ENCODE results near the gene SLC44A5.

SLC44A5 gene

DNA sequence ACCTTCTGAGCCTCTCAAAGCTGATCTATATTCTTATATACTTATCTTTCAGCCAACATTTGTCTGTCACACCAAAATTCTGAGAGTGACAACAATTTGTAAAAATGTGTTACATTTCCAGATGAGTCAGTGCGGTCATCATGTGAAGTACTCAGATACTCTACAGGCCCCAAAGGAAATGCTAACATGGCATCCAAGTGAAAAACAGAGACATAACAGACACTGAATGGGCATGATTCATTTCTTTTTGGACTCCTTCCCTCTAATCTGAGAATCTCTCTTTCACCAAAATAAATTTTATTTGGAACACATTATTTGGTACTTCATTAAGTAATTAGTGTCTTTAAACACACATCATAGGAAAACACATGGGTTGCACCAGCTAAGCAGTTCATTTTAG, 96.6 kb downstream of the SLC44A5 start:
- no peaks in the 10 kb centered on the region for H3K36me3 ChIP-seq (ENCODE audit: insufficient read depth, low read length)
- H2AFZ ChIP-seq (ENCODE audit: low read length) = no peak overlapping the region
- H3K9me3 ChIP-seq (ENCODE audit: low read length) = no peaks in the 10 kb centered on the region
- no peak overlapping the region for H3K4me3 ChIP-seq (ENCODE audit: low read depth, low read length, poor library complexity, severe bottlenecking)
- H4K20me1 ChIP-seq (ENCODE audit: insufficient read depth, low read length) = no peaks in the 10 kb centered on the region
- H3K9ac ChIP-seq (ENCODE audit: low read length) = no peak overlapping the region
- no peaks in the 10 kb centered on the region for H3K27me3 ChIP-seq (ENCODE audit: insufficient read depth, low read length)
- H3K9me2 ChIP-seq (ENCODE audit: low read depth, low read length) = no peaks in the 10 kb centered on the region
- TF ChIP-seq, protein P1, sequence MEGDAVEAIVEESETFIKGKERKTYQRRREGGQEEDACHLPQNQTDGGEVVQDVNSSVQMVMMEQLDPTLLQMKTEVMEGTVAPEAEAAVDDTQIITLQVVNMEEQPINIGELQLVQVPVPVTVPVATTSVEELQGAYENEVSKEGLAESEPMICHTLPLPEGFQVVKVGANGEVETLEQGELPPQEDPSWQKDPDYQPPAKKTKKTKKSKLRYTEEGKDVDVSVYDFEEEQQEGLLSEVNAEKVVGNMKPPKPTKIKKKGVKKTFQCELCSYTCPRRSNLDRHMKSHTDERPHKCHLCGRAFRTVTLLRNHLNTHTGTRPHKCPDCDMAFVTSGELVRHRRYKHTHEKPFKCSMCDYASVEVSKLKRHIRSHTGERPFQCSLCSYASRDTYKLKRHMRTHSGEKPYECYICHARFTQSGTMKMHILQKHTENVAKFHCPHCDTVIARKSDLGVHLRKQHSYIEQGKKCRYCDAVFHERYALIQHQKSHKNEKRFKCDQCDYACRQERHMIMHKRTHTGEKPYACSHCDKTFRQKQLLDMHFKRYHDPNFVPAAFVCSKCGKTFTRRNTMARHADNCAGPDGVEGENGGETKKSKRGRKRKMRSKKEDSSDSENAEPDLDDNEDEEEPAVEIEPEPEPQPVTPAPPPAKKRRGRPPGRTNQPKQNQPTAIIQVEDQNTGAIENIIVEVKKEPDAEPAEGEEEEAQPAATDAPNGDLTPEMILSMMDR (IDR thresholded peaks at IDR 0.05; ENCODE audit: low read length) = no peak
- H3K4me1 ChIP-seq (ENCODE audit: insufficient read depth, low read length, severe bottlenecking) = no peaks in the 10 kb centered on the region
- no peak overlapping the region for H3K27ac ChIP-seq (ENCODE audit: low read depth, low read length, poor library complexity, severe bottlenecking)
- no peaks in the 10 kb centered on the region for H3K79me2 ChIP-seq (ENCODE audit: insufficient read depth, low read length)
- no peaks in the 10 kb centered on the region for H3F3A ChIP-seq (ENCODE audit: insufficient read depth, low read length)
- H3K4me2 ChIP-seq (ENCODE audit: low read length) = no peak overlapping the region

DNA sequence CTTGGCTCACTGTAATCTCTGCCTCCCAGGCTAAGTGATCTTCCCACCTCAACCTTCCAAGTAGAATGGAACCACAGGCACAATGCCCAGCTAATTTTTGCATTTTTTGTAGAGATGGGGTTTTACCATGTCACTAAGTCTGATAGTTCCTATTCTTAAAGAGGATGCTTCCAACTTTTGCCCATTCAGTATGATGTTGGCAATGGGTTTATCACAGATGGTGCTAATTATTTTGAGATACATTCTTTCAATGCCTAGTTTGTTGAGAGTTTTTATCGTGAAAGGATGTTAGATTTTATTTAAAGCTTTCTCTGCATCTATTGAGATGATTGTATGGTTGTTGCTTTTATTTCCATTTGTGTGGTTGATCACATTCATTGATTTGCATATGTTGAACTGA, 103.9 kb downstream of the SLC44A5 start:
- Histone ChIP-seq H3K4me1 (ENCODE audit: insufficient read depth, low read length, severe bottlenecking) (no peaks in the 10 kb centered on the region), H3K79me2 (ENCODE audit: insufficient read depth, low read length) (no peaks in the 10 kb centered on the region), H3K9ac (ENCODE audit: low read length) (no peak overlapping the region), H3K4me3 (ENCODE audit: low read depth, low read length, poor library complexity, severe bottlenecking) (no peak overlapping the region), H3K4me2 (ENCODE audit: low read length) (no peak overlapping the region), H3K36me3 (ENCODE audit: insufficient read depth, low read length) (no peaks in the 10 kb centered on the region), H2AFZ (ENCODE audit: low read length) (no peak overlapping the region), H4K20me1 (ENCODE audit: insufficient read depth, low read length) (no peaks in the 10 kb centered on the region), H3K27ac (ENCODE audit: low read depth, low read length, poor library complexity, severe bottlenecking) (no peak overlapping the region), H3F3A (ENCODE audit: insufficient read depth, low read length) (no peaks in the 10 kb centered on the region), H3K27me3 (ENCODE audit: insufficient read depth, low read length) (no peaks in the 10 kb centered on the region), H3K9me3 (ENCODE audit: low read length) (no peaks in the 10 kb centered on the region), H3K9me2 (ENCODE audit: low read depth, low read length) (no peaks in the 10 kb centered on the region)
- TF ChIP-seq, protein P1 (IDR thresholded peaks at IDR 0.05; ENCODE audit: low read length) = no peak
- no peak for TF ChIP-seq EZH2 (IDR thresholded peaks at IDR 0.05; ENCODE audit: borderline replicate concordance, low read length)

DNA sequence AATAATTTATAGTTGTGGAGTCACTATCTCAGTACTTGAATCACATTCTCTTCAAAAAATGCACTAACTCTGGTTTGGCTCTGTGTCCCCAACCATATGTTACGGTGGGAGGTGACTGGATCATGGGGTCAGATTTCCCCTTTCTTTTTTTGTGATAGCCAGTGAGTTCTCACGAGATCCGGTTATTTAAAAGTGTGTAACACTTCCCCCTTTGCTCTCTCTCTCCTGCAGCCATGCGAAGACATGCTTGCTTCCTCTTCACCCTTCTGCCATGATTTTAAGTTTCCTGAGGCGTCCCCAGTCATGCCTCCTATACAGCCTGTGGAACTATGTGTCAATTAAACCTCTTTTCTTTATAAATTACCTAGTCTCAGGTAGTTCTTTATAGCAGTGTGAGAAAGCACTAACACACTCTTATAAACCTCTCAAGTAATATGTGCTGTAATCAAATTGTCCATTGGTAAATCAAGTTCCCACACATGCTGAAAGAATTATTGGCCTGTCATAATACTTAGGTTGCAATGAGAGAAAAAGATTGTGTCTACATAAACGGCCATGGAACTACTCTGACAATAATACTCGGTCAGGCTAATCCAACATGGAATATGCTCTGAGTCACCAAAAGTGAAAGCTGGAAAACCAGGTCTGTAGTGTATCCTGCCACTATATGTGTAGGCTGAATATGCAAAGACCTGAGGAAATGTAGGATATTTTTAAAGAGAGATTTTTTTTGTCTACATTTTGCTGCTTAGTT, 107.5 kb downstream of the SLC44A5 start:
- Histone ChIP-seq H3K9me2 (ENCODE audit: low read depth, low read length) (no peaks in the 10 kb centered on the region), H3K4me2 (ENCODE audit: low read length) (no peak overlapping the region), H3K36me3 (ENCODE audit: insufficient read depth, low read length) (no peaks in the 10 kb centered on the region), H3K4me1 (ENCODE audit: insufficient read depth, low read length, severe bottlenecking) (no peaks in the 10 kb centered on the region), H3K4me3 (ENCODE audit: low read depth, low read length, poor library complexity, severe bottlenecking) (no peak overlapping the region), H4K20me1 (ENCODE audit: insufficient read depth, low read length) (no peaks in the 10 kb centered on the region), H3K27me3 (ENCODE audit: insufficient read depth, low read length) (no peaks in the 10 kb centered on the region), H3K9me3 (ENCODE audit: low read length) (no peaks in the 10 kb centered on the region), H2AFZ (ENCODE audit: low read length) (no peak overlapping the region), H3K9ac (ENCODE audit: low read length) (no peak overlapping the region), H3F3A (ENCODE audit: insufficient read depth, low read length) (no peaks in the 10 kb centered on the region), H3K27ac (ENCODE audit: low read depth, low read length, poor library complexity, severe bottlenecking) (no peak overlapping the region), H3K79me2 (ENCODE audit: insufficient read depth, low read length) (no peaks in the 10 kb centered on the region)
- TF ChIP-seq EZH2 (IDR thresholded peaks at IDR 0.05; ENCODE audit: borderline replicate concordance, low read length) = no peak
- TF ChIP-seq, protein P1 (IDR thresholded peaks at IDR 0.05; ENCODE audit: low read length) = no peak

All from OCI-LY1 (cell line).